Measurements from ENCODE around the gene EREG. TPM values are rescaled to one million over a fixed set of nuclear protein-coding genes. Genes with fewer than 3 reads are reported as not detected.
A peak's percentile ranks its signal among the peaks of the same experiment; 100 is the strongest.

Gene EREG
- total RNA-seq, 4 donors from 2014 or later = 1.2 to 4.0 (median 4.0) TPM; not detected in 1

DNA sequence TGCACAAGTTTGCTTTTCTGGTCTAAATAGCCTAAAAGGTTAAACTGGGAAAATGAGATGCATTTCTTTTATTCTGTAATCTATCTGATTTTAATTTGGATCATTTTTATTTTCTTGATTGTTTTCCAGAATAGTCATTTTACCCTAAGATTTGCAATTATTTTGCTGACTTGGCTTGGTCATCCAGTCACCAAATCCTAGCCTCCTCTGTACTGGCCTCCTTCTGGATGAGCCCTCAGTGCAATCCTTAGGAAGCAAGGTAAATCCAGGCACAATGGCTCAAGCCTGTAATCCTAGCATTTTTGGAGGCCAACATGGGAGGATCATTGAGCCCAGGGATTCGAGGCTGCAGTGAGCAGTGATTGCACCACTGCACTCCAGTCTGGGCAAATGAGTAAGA, 9.2 kb downstream of the EREG start:
- 38 to 50% methylated on average over 1 of the region's 1 CpG for WGBS, 2 donors (ENCODE audit: low coverage in 1 of 2)
- TF ChIP-seq, protein P1, sequence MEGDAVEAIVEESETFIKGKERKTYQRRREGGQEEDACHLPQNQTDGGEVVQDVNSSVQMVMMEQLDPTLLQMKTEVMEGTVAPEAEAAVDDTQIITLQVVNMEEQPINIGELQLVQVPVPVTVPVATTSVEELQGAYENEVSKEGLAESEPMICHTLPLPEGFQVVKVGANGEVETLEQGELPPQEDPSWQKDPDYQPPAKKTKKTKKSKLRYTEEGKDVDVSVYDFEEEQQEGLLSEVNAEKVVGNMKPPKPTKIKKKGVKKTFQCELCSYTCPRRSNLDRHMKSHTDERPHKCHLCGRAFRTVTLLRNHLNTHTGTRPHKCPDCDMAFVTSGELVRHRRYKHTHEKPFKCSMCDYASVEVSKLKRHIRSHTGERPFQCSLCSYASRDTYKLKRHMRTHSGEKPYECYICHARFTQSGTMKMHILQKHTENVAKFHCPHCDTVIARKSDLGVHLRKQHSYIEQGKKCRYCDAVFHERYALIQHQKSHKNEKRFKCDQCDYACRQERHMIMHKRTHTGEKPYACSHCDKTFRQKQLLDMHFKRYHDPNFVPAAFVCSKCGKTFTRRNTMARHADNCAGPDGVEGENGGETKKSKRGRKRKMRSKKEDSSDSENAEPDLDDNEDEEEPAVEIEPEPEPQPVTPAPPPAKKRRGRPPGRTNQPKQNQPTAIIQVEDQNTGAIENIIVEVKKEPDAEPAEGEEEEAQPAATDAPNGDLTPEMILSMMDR (IDR thresholded peaks at IDR 0.05) = no peak
- TF ChIP-seq POLR2AphosphoS5 (IDR thresholded peaks at IDR 0.05) = no peak
- TF ChIP-seq EP300 (IDR thresholded peaks at IDR 0.05; ENCODE audit: low read depth) = no peak
- TF ChIP-seq POLR2A (IDR thresholded peaks at IDR 0.05) = no peak
- intact Hi-C loops (cut with DNase I; ENCODE audit: low total_unique reads) = no loop called here

DNA sequence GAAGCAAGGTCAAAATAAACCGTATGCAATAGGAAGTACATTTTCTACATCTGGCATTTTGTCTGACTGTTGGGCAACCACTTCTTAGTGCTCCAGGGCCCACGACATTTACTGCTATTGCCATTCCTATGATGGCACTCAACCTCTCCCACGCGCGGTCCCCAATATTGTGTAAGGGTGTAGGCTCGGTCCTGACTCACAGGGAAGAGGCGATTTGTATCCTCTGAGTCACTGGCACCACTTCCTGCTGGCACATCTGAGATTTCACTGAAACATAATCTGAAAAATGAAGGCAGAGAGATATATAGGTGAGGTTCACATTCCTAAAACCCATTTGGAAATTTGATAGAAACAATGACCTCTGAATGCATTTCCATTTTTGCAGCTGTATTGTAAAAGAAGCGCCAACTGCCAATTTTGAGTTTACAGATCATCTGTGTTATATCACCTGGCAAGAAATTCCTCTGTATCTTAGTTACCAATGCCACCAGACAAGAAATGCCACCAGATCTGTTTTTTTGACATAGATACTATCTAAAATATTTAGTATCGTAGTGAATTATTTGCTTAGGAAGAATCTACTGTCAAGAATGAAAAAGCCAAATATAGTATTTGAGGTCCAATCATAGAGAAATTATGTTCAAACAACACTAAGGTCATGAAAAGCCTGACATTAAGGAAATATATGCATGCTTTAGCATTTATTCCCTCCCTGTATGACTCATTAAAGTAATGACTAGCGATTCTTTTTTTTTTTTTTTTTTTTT, 9.8 kb downstream of the EREG start:
- H3K4me3 ChIP-seq = no peak overlapping the region
- intact Hi-C loops (cut with DNase I; ENCODE audit: low total_unique reads) = loop anchor here (5.0 kb wide), 1 partner anchor 303 kb away; no protein-coding TSS in a partner anchor
- H3K9me3 ChIP-seq = no peaks in the 10 kb centered on the region
- peak overlapping the region; percentile 57 to 85 (median 78) for H3K27ac ChIP-seq
- 44 to 47% methylated on average over 8 to 10 of the region's 10 CpGs for WGBS, 2 donors (ENCODE audit: low coverage in 1 of 2)
- in situ Hi-C loops (cut with MboI; ENCODE audit: low pct_ligation_motif_present in 1 of 4, low pct_unique_long_range_greater_than_20kb in 1 of 4, low sequenced_read_pairs in 3 of 4) = loop anchor here in 2 of 4 donors (10.0 kb wide), 3 partner anchors 160 to 300 kb away; no protein-coding TSS in a partner anchor
- H3K27me3 ChIP-seq = no peaks in the 10 kb centered on the region
- no peaks in the 10 kb centered on the region for H3K36me3 ChIP-seq
- TF ChIP-seq EP300 (IDR thresholded peaks at IDR 0.05; ENCODE audit: low read depth) (no peak), POLR2AphosphoS5 (IDR thresholded peaks at IDR 0.05) (peak in 1 of 3 donors; percentile 36)
- peak; percentile 70 for DNase-seq
- H3K4me1 ChIP-seq = peaks cover 0 to 25% (median 11%) of the 10 kb centered on the region in 4 donors

More for the DNA sequence above, 9.2 kb downstream of the EREG start:
- in situ Hi-C loops (cut with MboI; ENCODE audit: low pct_ligation_motif_present in 1 of 4, low pct_unique_long_range_greater_than_20kb in 1 of 4, low sequenced_read_pairs in 3 of 4) = loop anchor here in 2 of 4 donors (10.0 kb wide), 3 partner anchors 161 to 301 kb away; no protein-coding TSS in a partner anchor
- Histone ChIP-seq H3K4me3 (no peak overlapping the region), H3K27me3 (no peaks in the 10 kb centered on the region), H3K4me1 (peaks cover 0 to 25% (median 11%) of the 10 kb centered on the region in 4 donors), H3K27ac (peak overlapping the region; percentile 57 to 85 (median 78)), H3K9me3 (no peaks in the 10 kb centered on the region), H3K36me3 (no peaks in the 10 kb centered on the region)
- DNase-seq = no peak

DNA sequence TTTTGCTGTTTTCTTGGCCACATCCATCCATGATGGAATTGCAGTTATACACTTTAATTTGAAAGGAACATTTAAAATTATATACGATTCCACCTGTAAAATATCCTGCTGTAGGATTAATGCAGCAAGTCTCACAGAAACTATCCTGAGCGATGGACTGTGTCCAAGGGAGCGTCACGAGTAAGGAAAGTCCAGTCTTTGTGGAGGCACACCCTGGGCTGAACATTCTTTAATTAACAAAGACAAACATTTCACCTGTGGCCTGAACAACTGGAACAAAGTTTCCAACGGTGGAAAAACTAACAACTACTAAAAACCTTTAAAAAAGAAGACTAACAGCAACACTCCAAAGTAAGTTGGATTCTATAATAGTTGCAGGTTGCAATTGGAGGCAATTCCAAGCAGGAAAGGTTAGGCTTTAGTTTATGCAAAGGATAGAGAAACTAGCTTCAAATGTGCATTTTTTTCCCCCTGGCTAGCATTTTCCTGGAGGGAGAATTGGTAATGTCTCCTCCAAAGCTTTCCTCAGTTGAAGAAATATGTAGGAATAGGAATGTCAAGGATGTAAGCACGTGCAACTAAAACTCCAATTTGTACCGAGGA, 11.0 kb downstream of the EREG start:
- Histone ChIP-seq H3K4me1 (peaks cover 0 to 25% (median 11%) of the 10 kb centered on the region in 4 donors), H3K4me3 (peak overlapping the region in 1 of 4 donors; percentile 20), H3K9me3 (no peaks in the 10 kb centered on the region), H3K27me3 (no peaks in the 10 kb centered on the region), H3K27ac (peak overlapping the region; percentile 73 to 85 (median 79)), H3K36me3 (no peaks in the 10 kb centered on the region)
- in situ Hi-C loops (cut with MboI; ENCODE audit: low pct_ligation_motif_present in 1 of 4, low pct_unique_long_range_greater_than_20kb in 1 of 4, low sequenced_read_pairs in 3 of 4) = loop anchor here in 2 of 4 donors (10.0 kb wide), 3 partner anchors 159 to 299 kb away; no protein-coding TSS in a partner anchor
- 43 to 54% methylated on average over 7 of the region's 7 CpGs for WGBS, 2 donors (ENCODE audit: low coverage in 1 of 2)
- intact Hi-C loops (cut with DNase I; ENCODE audit: low total_unique reads) = loop anchor here (5.0 kb wide), 1 partner anchor 301 kb away; no protein-coding TSS in a partner anchor
- TF ChIP-seq POLR2AphosphoS5 (IDR thresholded peaks at IDR 0.05) (peak in 2 of 3 donors; percentile 12 to 41), EP300 (IDR thresholded peaks at IDR 0.05; ENCODE audit: low read depth) (peak; percentile 2), POLR2A (IDR thresholded peaks at IDR 0.05) (no peak)
- TF ChIP-seq, protein P1 (IDR thresholded peaks at IDR 0.05) = no peak
- peak; percentile 79 for DNase-seq

DNA sequence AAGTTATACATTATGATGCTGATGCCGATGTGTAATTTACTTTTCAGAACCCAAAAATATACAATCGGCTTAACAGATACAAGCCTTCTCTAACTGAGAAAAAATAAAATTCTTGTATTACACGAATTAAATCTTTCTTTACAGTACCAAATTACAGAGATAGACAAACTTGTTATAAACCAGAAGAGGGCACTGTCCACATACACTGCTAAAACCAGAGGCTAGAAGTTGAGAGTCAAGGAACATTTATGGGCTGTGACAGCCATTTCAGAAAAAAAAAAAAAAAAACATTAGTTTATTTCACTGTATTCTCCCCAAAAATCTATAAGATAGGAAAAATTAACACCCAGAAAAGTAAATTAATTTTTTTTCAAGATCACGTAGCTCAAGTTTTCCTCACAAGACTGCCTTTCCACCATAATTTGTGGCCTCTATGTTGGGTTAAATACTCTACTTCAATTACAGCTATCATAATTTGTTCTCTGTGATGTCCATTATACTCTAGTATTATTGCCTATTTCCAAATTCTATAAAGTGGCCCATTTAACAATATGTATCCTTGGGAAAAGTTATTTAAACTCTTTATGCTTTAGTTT, 12.0 kb downstream of the EREG start:
- in situ Hi-C loops (cut with MboI; ENCODE audit: low pct_ligation_motif_present in 1 of 4, low pct_unique_long_range_greater_than_20kb in 1 of 4, low sequenced_read_pairs in 3 of 4) = loop anchor here in 2 of 4 donors (10.0 kb wide), 3 partner anchors 158 to 298 kb away; no protein-coding TSS in a partner anchor
- H3K27ac ChIP-seq = peak overlapping the region in 2 of 4 donors; percentile 84 to 85
- intact Hi-C loops (cut with DNase I; ENCODE audit: low total_unique reads) = loop anchor here (5.0 kb wide), 1 partner anchor 300 kb away; no protein-coding TSS in a partner anchor
- peaks cover 0 to 25% (median 11%) of the 10 kb centered on the region in 4 donors for H3K4me1 ChIP-seq
- H3K4me3 ChIP-seq = no peak overlapping the region
- 35 to 47% methylated on average over 4 of the region's 4 CpGs for WGBS, 2 donors (ENCODE audit: low coverage in 1 of 2)
- TF ChIP-seq, protein P1 (IDR thresholded peaks at IDR 0.05) = peak; percentile 55 to 84 (median 64)
- TF ChIP-seq POLR2A (IDR thresholded peaks at IDR 0.05) = no peak
- no peaks in the 10 kb centered on the region for H3K9me3 ChIP-seq
- H3K36me3 ChIP-seq = no peaks in the 10 kb centered on the region
- no peak for DNase-seq
- no peaks in the 10 kb centered on the region for H3K27me3 ChIP-seq
